ENCODE results near the gene AHR.
"Not testable (repeated sequence)": the region's sequence is repeated elsewhere in the genome, so short reads cannot be mapped to it uniquely, and the experiment has no call there.

Gene AHR

GRCh38 chr7:17376595-17376994, 78.1 kb downstream of the AHR start:
- ATAC-seq: no peak
- DNase-seq: no peak

GRCh38 chr7:17380736-17381662, 82.5 kb downstream of the AHR start:
- DNase-seq (no peak), ATAC-seq (no peak)

GRCh38 chr7:17382408-17383354, 84.2 kb downstream of the AHR start:
- DNase-seq, ATAC-seq: not testable (repeated sequence)

DNA sequence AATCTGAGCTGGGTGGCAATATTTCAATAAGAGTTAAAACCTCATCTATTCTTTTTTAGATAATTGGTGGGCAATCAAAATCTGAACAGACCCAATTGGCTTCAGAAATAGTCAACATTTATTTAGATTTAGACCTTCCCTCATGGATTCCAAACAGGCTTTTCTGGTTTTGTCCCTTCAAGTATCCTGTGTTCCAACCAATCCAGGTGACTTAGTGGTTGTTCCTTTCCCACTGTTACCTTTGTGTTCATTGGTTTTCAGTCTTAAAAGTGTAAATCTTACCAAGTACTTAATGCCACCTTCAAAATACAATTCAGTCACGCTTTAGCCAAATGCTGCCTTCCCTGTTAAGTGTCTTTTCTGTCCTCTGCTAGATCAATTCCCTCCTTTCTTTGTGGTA, 85.9 kb downstream of the AHR start:
- ATAC-seq (no peak), DNase-seq (no peak)

DNA sequence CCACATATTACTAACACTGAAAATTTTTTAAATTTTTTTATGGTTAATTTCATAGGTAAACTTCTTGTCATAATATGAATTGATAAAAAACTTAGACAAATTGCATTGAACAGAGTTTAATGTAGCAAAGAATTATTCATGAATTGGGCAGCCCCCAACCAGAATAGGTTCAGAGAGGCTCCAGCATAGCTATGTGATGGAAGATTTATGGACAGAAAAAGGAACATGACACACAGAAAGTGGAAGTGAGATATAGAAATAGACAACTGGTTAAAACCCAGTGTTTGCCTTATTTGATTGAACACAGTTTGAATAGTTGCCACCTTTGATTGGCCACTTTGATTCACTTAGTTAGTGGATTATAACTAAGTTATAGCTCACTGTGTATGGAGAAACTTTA, 87.2 kb downstream of the AHR start:
- ATAC-seq: no peak

GRCh38 chr7:17390392-17390791, 91.9 kb downstream of the AHR start:
- DNase-seq: no peak
- no peak for ATAC-seq

More for the DNA sequence above, 87.2 kb downstream of the AHR start:
- no peak for DNase-seq

DNA sequence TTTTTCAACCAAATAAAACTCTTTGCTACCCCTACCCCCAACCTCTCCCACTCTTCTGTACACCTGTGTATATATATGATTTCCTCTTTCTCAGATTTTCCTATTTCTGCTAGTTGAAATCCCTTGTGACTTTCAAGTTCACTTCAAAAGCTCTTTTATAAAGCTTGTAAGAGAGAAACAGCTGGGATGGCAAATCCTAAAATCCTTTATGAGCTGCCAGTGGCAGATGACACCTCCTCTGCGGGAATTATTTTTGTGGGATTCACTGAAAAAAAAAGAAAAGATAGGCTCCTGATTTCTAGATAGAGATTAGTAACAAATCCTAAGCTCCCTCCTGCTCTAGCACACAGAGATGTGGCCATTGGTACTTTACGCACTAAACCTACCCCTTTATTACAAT, 92.9 kb downstream of the AHR start:
- DNase-seq (no peak), ATAC-seq (no peak)

GRCh38 chr7:17392846-17393245, 94.4 kb downstream of the AHR start:
- no peak for ATAC-seq
- DNase-seq: no peak

GRCh38 chr7:17394563-17394962, 96.1 kb downstream of the AHR start:
- not testable (repeated sequence) for DNase-seq, ATAC-seq

All from stimulated activated naive CD8-positive, alpha-beta T cell treated with anti-CD3 and anti-CD28 coated beads, Interleukin-15, Interleukin-2, amounts not matched to agents 100 U/mL and 50 U/mL, for 24 hours (primary cell).